K562 (cell line): ENCODE results near the gene AKIRIN1. TPM values are rescaled to one million over a fixed set of nuclear protein-coding genes. Genes with fewer than 3 reads are reported as not detected.

Experiments used
- CTBP1 ChIP-seq: fragments of 450-650 bp; IDR thresholded peaks from 2 replicates; pipeline ENCODE4 v1.6.1; 2016; ENCODE audit warnings: borderline replicate concordance
- ETV5 ChIP-seq: sonication (generic); formaldehyde crosslinking; IDR thresholded peaks from 2 replicates; pipeline ENCODE4 v1.4.0; 2020; ENCODE audit warnings: low read depth, mild to moderate bottlenecking, missing genetic modification reagents
- FOXK2 ChIP-seq, 2 experiments: fragments of 450-650 bp; IDR thresholded peaks in 1 of 2; conservative IDR thresholded peaks in 1 of 2; 2 replicates each; pipeline ENCODE4 v1.6.1; 2016; ENCODE audit warnings: low read depth in 2 of 2, mild to moderate bottlenecking in 1 of 2
- HNRNPL ChIP-seq: fragments of 200-400 bp; formaldehyde crosslinking; IDR thresholded peaks from 2 replicates; pipeline ENCODE4 v1.6.1; 2017; ENCODE audit warnings: low read depth, mild to moderate bottlenecking, low read length
- L3MBTL2 ChIP-seq: fragments of 450-650 bp; IDR thresholded peaks from 2 replicates; pipeline ENCODE4 v1.6.1; 2016; ENCODE audit warnings: mild to moderate bottlenecking, moderate library complexity
- NFIX ChIP-seq: fragments of 250-450 bp; sonication (Bioruptor Pico); IDR thresholded peaks from 2 replicates; pipeline ENCODE4 v1.4.0; 2020; ENCODE audit warnings: low read depth, mild to moderate bottlenecking, moderate library complexity
- NONO ChIP-seq, 2 experiments: fragments of 200-400 bp in 1 of 2; fragments of 450-650 bp in 1 of 2; formaldehyde crosslinking in 1 of 2; IDR thresholded peaks; 2 replicates each; pipeline ENCODE4 v1.6.1; 2017; ENCODE audit warnings: low read depth in 2 of 2, mild to moderate bottlenecking in 2 of 2, moderate library complexity in 2 of 2, low read length in 1 of 2
- NR1H2 ChIP-seq: sonication (generic); formaldehyde crosslinking; IDR thresholded peaks from 2 replicates; pipeline ENCODE4 v1.4.0; 2020; ENCODE audit warnings: mild to moderate bottlenecking, missing genetic modification reagents
- RAD51 ChIP-seq: fragments of 450-650 bp; IDR thresholded peaks from 2 replicates; pipeline ENCODE4 v1.7.1; 2016; ENCODE audit warnings: low read depth, mild to moderate bottlenecking, borderline replicate concordance
- RBM15 ChIP-seq: fragments of 200-400 bp; formaldehyde crosslinking; IDR thresholded peaks from 2 replicates; pipeline ENCODE4 v1.6.1; 2018; ENCODE audit warnings: mild to moderate bottlenecking, low read length, moderate library complexity; ENCODE audit not compliant: insufficient read depth
- RBM17 ChIP-seq: fragments of 200-400 bp; formaldehyde crosslinking; IDR thresholded peaks from 2 replicates; pipeline ENCODE4 v1.6.1; 2017; ENCODE audit warnings: low read depth, mild to moderate bottlenecking, low read length, borderline replicate concordance
- RBM25 ChIP-seq: fragments of 200-400 bp; formaldehyde crosslinking; IDR thresholded peaks from 2 replicates; pipeline ENCODE4 v1.6.1; 2018; ENCODE audit warnings: low read length, low read depth, moderate library complexity; ENCODE audit not compliant: severe bottlenecking
- RFX7 ChIP-seq: fragments of 250-450 bp; sonication (Bioruptor Pico); IDR thresholded peaks from 2 replicates; pipeline ENCODE4 v1.5.1; 2021; ENCODE audit warnings: mild to moderate bottlenecking
- SRSF7 ChIP-seq: fragments of 200-400 bp; formaldehyde crosslinking; optimal IDR thresholded peaks from 2 replicates; pipeline ENCODE3; 2017; ENCODE audit warnings: mild to moderate bottlenecking, low read depth, low read length
- SUPT5H ChIP-seq: fragments of 450-650 bp; IDR thresholded peaks from 2 replicates; pipeline ENCODE4 v1.6.1; 2016
- TAF9B ChIP-seq: fragments of 450-650 bp; IDR thresholded peaks from 2 replicates; pipeline ENCODE4 v1.6.1; 2018; ENCODE audit warnings: mild to moderate bottlenecking; ENCODE audit not compliant: partially characterized antibody
- TCF7L2 ChIP-seq: fragments of 150-350 bp; IDR thresholded peaks from 2 replicates; pipeline ENCODE4 v1.6.1; 2016; ENCODE audit warnings: low read depth, mild to moderate bottlenecking, low read length, moderate library complexity
- TRIM24 ChIP-seq, 2 experiments: fragments of 450-650 bp; IDR thresholded peaks; 2 replicates each; pipeline ENCODE4 v1.6.1; 2016
- ZNF444 ChIP-seq: fragments of 250-450 bp; sonication (Bioruptor Pico); IDR thresholded peaks from 2 replicates; pipeline ENCODE4 v1.4.0; 2020; ENCODE audit warnings: mild to moderate bottlenecking, moderate library complexity
- ZNF445 ChIP-seq: fragments of 250-450 bp; sonication (Bioruptor Pico); IDR thresholded peaks from 2 replicates; pipeline ENCODE4 v1.4.0; 2020; ENCODE audit warnings: low read depth, mild to moderate bottlenecking, moderate library complexity
- ZNF76 ChIP-seq: fragments of 250-450 bp; sonication (Bioruptor Pico); IDR thresholded peaks from 2 replicates; pipeline ENCODE4 v1.4.0; 2020; ENCODE audit warnings: mild to moderate bottlenecking, moderate library complexity, borderline replicate concordance
- polyA plus RNA-seq, 8 experiments: library from polyadenylated mRNA; depleted of rRNA in 4 of 8; stranded (reverse) in 5 of 8; unstranded in 3 of 8; fragments of >200 nt; fragmentation: Nextera tagmentation in 2 of 8; fragmentation: Illumina TruSeq in 1 of 8; extraction: Ambion mirVana in 2 of 8; extraction: Trizol in 1 of 8; gene quantifications; 2 replicates each; pipeline versions ENCODE4 v1.2.1 to v1.2.3, GENCODE V29; 2011 to 2014; ENCODE audit warnings: inconsistent platforms in 1 of 8, missing spikeins in 1 of 8
- total RNA-seq, 7 experiments: library from RNA; depleted of rRNA in 6 of 7; stranded (reverse); fragments of >200 nt in 6 of 7; fragmentation: Illumina TruSeq in 2 of 7; extraction: Trizol in 2 of 7; gene quantifications; 2 replicates each; pipeline versions ENCODE4 v1.2.1 to v1.2.3, GENCODE V29; 2011 to 2021; ENCODE audit warnings: low replicate concordance in 1 of 7
- TF ChIP-seq, protein P1 (sequence below): fragments of 250-450 bp; sonication (Bioruptor Pico); IDR thresholded peaks from 2 replicates; pipeline ENCODE4 v1.5.1; 2021; ENCODE audit warnings: mild to moderate bottlenecking
- TF ChIP-seq, protein P2 (sequence below): fragments of 250-450 bp; sonication (Bioruptor Pico); IDR thresholded peaks from 2 replicates; pipeline ENCODE4 v1.8.0; 2022; ENCODE audit warnings: inconsistent platforms, mild to moderate bottlenecking, moderate library complexity, borderline replicate concordance
- TF ChIP-seq, protein P3 (sequence below): sonication (generic); formaldehyde crosslinking; IDR thresholded peaks from 2 replicates; pipeline ENCODE4 v1.9.0; 2022; ENCODE audit warnings: mild to moderate bottlenecking, missing genetic modification reagents
- TF ChIP-seq, protein P4 (sequence below): fragments of 450-650 bp; IDR thresholded peaks from 2 replicates; pipeline ENCODE4 v1.6.1; 2016; ENCODE audit warnings: mild to moderate bottlenecking

Gene AKIRIN1
- total and polyA plus RNA-seq, 9 of the 15 experiments (the other 6 are each of a cell fraction or from before 2014, with no cell fraction given): 11.5 to 139 (median 83.4) TPM

DNA sequence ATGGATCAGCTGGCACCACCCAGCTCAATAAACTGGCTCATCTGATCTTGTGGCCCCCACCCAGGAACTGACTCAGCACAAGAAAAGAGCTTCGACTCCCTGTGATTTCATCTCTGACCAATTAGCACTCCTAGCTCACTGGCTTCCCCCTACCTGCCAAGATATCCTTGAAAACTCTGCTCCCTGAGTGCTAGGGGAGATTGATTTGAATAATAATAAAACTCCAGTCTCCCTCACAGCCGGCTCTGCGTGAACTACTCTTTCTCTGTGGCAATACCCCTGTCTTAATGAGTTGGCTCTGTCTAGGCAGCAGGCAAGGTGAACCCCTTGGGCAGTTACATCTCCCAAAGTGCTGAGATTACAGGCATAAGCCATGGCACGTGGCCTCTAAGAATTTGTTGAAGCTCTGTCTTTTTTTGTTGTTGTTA lies 37.6 kb upstream of the AKIRIN1 start (continued):
- TF ChIP-seq TCF7L2 (no peak), TRIM24 (IDR thresholded peaks at IDR 0.05) (no peak), SUPT5H (no peak), FOXK2 (conservative IDR thresholded peaks at IDR 0.05 in 1 of 2, IDR thresholded peaks at IDR 0.05 in 1 of 2; ENCODE audit: low read depth in 2 of 2) (no peak), RAD51 (peak; percentile 30; the same call in 1 of the 2 replicates), ZNF445 (CRISPR knock-in tag) (no peak), RBM17 (no peak), RBM25 (no peak), RBM15 (no peak), HNRNPL (no peak), ZNF444 (no peak), ZNF76 (no peak), NR1H2 (CRISPR knock-in tag) (no peak), NONO (IDR thresholded peaks at IDR 0.05; ENCODE audit: low read depth in 2 of 2, low read length in 1 of 2) (no peak), ETV5 (0 out of 2 replicates have a peak, but pooled peaks have one; percentile 64), NFIX (CRISPR knock-in tag) (no peak), RFX7 (CRISPR knock-in tag) (no peak), SRSF7 (no peak), TAF9B (no peak), L3MBTL2 (peak; percentile 87), CTBP1 (no peak)
- TF ChIP-seq, protein P1, sequence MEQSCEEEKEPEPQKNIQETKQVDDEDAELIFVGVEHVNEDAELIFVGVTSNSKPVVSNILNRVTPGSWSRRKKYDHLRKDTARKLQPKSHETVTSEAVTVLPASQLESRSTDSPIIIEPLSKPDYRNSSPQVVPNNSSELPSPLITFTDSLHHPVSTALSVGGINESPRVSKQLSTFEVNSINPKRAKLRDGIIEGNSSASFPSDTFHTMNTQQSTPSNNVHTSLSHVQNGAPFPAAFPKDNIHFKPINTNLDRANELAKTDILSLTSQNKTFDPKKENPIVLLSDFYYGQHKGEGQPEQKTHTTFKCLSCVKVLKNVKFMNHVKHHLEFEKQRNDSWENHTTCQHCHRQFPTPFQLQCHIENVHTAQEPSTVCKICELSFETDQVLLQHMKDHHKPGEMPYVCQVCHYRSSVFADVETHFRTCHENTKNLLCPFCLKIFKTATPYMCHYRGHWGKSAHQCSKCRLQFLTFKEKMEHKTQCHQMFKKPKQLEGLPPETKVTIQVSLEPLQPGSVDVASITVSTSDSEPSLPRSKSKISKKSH: no peak
- TF ChIP-seq, protein P2, sequence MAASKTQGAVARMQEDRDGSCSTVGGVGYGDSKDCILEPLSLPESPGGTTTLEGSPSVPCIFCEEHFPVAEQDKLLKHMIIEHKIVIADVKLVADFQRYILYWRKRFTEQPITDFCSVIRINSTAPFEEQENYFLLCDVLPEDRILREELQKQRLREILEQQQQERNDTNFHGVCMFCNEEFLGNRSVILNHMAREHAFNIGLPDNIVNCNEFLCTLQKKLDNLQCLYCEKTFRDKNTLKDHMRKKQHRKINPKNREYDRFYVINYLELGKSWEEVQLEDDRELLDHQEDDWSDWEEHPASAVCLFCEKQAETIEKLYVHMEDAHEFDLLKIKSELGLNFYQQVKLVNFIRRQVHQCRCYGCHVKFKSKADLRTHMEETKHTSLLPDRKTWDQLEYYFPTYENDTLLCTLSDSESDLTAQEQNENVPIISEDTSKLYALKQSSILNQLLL: no peak
- TF ChIP-seq, protein P3, sequence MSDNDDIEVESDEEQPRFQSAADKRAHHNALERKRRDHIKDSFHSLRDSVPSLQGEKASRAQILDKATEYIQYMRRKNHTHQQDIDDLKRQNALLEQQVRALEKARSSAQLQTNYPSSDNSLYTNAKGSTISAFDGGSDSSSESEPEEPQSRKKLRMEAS (CRISPR knock-in tag): peak; percentile 21; the same call in 1 of the 2 replicates
- TF ChIP-seq, protein P4, sequence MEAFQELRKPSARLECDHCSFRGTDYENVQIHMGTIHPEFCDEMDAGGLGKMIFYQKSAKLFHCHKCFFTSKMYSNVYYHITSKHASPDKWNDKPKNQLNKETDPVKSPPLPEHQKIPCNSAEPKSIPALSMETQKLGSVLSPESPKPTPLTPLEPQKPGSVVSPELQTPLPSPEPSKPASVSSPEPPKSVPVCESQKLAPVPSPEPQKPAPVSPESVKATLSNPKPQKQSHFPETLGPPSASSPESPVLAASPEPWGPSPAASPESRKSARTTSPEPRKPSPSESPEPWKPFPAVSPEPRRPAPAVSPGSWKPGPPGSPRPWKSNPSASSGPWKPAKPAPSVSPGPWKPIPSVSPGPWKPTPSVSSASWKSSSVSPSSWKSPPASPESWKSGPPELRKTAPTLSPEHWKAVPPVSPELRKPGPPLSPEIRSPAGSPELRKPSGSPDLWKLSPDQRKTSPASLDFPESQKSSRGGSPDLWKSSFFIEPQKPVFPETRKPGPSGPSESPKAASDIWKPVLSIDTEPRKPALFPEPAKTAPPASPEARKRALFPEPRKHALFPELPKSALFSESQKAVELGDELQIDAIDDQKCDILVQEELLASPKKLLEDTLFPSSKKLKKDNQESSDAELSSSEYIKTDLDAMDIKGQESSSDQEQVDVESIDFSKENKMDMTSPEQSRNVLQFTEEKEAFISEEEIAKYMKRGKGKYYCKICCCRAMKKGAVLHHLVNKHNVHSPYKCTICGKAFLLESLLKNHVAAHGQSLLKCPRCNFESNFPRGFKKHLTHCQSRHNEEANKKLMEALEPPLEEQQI: no peak
